Erythroblast (primary cell): Measurements from ENCODE around the gene PSMC1.

Source experiments
- DNase-seq, 2 experiments: peaks; one replicate each; lab custom pipeline; 2025; lab: John Stamatoyannopoulos, UW
- GATA1 ChIP-seq: IDR thresholded peaks from 2 replicates; pipeline ENCODE4 v1.6.1; 2011; ENCODE audit warnings: low read depth, mild to moderate bottlenecking, control low read depth, low read length, moderate library complexity
- POLR2A ChIP-seq: IDR thresholded peaks from 2 replicates; pipeline ENCODE4 v1.6.1; 2011; ENCODE audit warnings: mild to moderate bottlenecking, low read length

The PSMC1 gene

GRCh38 chr14:90302529-90303303 lies 46.4 kb downstream of the PSMC1 start:
- peak; percentile 15 for TF ChIP-seq GATA1
- TF ChIP-seq POLR2A = no peak

GRCh38 chr14:90303473-90303872 lies 47.1 kb downstream of the PSMC1 start:
- no peak for DNase-seq
- no peak for TF ChIP-seq GATA1

More at GRCh38 chr14:90302529-90303303, 46.4 kb downstream of the PSMC1 start:
- DNase-seq = peak; percentile 78 to 88

GRCh38 chr14:90304502-90304901 lies 48.1 kb downstream of the PSMC1 start:
- TF ChIP-seq GATA1 (no peak), POLR2A (no peak)

GRCh38 chr14:90305176-90305601 lies 48.8 kb downstream of the PSMC1 start:
- TF ChIP-seq GATA1 = no peak
- no peak for TF ChIP-seq POLR2A
- DNase-seq = no peak

More at GRCh38 chr14:90304502-90304901, 48.1 kb downstream of the PSMC1 start:
- no peak for DNase-seq

- TF ChIP-seq GATA1 (no peak), POLR2A (no peak)
- DNase-seq = no peak
Observed at GRCh38 chr14:90308561-90308960, 52.2 kb downstream of the PSMC1 start.

- TF ChIP-seq POLR2A (no peak), GATA1 (no peak)
Observed at GRCh38 chr14:90317286-90317685, 60.9 kb downstream of the PSMC1 start.

GRCh38 chr14:90318016-90318415 lies 61.7 kb downstream of the PSMC1 start:
- no peak for DNase-seq
- no peak for TF ChIP-seq POLR2A
- no peak for TF ChIP-seq GATA1

More at GRCh38 chr14:90317286-90317685, 60.9 kb downstream of the PSMC1 start:
- no peak for DNase-seq

GRCh38 chr14:90319173-90319572 lies 62.8 kb downstream of the PSMC1 start:
- no peak for TF ChIP-seq GATA1
- no peak for TF ChIP-seq POLR2A
- DNase-seq = no peak

- no peak for DNase-seq
- TF ChIP-seq POLR2A = no peak
- TF ChIP-seq GATA1 = no peak
Observed at GRCh38 chr14:90319634-90320541, 63.5 kb downstream of the PSMC1 start.

GRCh38 chr14:90321891-90322290 lies 65.5 kb downstream of the PSMC1 start:
- no peak for DNase-seq
- TF ChIP-seq POLR2A = no peak
- TF ChIP-seq GATA1 = no peak
